Measurements from ENCODE around the gene SDC3.

GRCh38 chr1:30829889-30830288 is 78.7 kb downstream of the SDC3 start:
- no peak for TF ChIP-seq CTCF (conservative IDR thresholded peaks at IDR 0.05; ENCODE audit: low read depth, low read length)
- TF ChIP-seq EZH2 (IDR thresholded peaks at IDR 0.05; ENCODE audit: borderline replicate concordance, low read depth, low read length, poor library complexity, severe bottlenecking), result no peak
